HG02840 (cell line): ENCODE results near the gene LIN7A.

ENCODE experiments used
- ATAC-seq: cut with Tn5 transposase; IDR thresholded peaks from one replicate; pipeline ENCODE4 v1.9.1; 2021; ENCODE audit warnings: mild to moderate bottlenecking, moderate library complexity, moderate number of reproducible peaks; ENCODE audit not compliant: unreplicated experiment, low FRiP score

The LIN7A gene

DNA sequence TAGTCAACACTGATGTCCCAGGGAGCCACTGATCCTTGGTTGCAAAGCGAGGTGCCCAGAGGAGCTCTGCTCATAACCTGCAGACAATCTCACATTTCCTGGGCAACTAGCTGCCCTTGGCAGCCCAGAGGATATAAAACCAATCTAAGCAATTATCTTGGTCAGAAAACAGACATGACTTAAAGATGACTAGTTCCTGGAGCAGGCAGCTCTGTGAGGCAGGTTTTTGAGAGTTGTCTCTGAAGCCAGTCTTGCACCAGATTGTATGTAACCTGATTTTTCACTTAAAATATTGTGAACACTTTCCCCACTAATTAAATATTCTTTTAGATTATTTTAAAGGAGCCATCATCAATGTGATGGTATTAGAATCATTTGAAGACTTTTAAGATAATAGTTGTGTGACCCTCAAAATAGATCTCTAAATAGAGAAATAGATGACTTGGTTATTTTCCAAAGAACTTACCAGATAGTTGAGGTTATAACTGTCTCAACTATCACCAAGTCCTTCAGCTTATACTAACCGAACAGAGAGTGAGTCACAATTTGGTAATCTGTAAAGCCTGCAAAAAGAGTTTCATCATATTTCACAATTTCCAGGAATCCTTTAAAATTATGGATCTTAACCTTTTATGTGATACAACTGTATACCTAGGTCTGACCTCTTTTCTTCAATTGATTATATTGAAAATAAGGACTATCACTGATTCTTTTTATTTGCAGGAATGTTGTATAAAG, 75.9 kb downstream of the LIN7A start:
- no peak for ATAC-seq

DNA sequence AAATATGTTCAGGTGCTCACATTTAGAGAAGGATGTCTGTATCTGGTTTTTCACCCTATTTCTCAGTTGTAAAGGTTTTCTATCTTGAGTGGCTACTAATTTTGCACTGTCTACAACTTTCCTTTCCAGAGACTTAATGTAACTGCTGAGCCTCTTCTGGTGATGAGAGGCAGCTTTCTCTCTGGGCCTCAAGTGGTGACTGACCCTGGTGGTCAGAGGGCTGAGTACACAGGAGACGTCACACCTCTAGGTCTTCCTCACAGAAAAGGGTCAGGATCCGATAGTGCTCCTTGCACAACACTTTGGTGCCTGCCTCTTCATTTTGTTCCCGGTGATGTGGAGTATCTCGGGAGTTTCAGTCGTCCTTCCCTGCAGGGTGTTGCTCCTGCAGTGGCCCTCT, 76.8 kb downstream of the LIN7A start:
- ATAC-seq, result no peak

GRCh38 chr12:80860206-80860605, 77.5 kb downstream of the LIN7A start:
- no peak for ATAC-seq

DNA sequence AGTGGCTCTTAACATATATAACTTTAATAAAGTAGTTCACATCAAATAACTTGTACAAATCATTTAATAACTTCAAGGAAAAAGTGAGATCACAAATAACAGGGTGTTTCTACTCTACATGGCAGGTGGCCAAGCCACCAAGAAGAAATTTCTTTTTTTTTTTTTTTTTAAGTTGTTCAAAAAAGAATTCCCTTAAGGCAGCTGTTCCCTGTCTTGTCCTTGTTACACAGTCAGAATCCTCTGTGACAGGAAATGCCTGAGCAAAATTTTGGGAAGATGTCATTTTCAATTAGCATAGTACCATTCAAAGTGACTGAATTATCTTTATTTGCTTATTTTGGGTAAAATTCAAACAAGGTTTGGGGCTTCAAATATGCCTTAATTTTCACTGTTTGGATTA, 79.4 kb downstream of the LIN7A start:
- no peak for ATAC-seq

GRCh38 chr12:80857311-80857710, 80.4 kb downstream of the LIN7A start:
- ATAC-seq, result no peak

DNA sequence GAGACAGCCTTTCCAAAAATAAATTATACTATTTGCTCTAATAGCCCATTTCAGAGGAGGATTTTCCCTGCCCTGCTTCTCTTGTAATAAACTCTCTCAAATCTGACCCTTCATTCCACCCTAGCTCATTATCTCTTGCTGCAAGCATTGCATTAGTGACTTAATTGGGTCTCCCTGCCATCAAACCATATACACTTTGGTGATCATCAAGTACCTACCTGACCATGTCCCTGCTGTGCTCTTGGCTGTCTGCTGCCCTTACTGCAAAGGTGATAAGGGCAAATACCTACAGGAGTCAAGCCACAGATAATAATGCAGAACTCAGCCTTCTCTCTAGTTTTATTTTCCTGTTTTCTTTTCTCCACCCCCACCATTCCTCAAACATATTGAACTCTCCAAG, 88.4 kb downstream of the LIN7A start:
- ATAC-seq, result no peak

GRCh38 chr12:80848858-80849257, 88.9 kb downstream of the LIN7A start:
- ATAC-seq, result no peak

DNA sequence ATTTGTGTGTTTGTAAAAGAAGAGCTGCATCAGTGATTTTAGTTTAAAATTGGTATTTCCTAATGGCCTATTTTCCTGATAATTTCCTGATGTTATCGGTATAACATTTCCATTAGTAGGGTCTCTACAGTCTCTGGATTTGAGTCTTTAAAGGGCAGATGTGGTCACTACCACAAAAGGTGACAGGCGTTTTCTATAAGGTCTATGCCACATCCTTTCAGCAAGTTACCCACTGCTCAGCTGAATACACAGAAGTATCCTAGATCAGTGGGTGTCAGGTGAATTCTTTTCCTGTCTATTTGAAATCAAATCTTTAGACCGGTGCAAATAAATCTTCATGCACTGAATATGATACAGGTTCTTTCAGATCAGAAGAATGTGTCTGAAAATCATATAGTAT, 90.2 kb downstream of the LIN7A start:
- ATAC-seq, result no peak

- ATAC-seq, result no peak
Observed at GRCh38 chr12:80846952-80847351, 90.8 kb downstream of the LIN7A start.

GRCh38 chr12:80845639-80846038, 92.1 kb downstream of the LIN7A start:
- ATAC-seq, result no peak

- no peak for ATAC-seq
Observed at GRCh38 chr12:80843969-80844368, 93.8 kb downstream of the LIN7A start.

DNA sequence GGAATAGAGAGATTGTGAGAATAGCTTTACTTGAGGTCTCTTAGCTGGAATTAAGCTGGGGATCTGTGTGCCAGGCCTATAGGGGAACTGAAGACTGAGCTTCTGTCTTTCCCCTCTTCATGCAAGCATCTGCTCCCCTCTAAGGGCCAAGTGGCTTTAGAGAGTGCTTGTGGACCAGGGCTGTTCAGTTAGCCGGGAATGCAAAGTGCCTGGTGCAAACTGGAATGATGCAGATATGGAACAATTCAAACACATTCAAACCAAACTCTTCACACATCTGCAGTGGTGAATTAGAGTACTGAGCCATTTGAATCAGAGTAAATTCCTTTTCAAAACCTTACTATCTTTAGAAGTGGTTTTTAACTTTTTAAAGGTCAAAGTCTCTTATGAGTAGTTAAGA, 99.0 kb downstream of the LIN7A start:
- no peak for ATAC-seq

DNA sequence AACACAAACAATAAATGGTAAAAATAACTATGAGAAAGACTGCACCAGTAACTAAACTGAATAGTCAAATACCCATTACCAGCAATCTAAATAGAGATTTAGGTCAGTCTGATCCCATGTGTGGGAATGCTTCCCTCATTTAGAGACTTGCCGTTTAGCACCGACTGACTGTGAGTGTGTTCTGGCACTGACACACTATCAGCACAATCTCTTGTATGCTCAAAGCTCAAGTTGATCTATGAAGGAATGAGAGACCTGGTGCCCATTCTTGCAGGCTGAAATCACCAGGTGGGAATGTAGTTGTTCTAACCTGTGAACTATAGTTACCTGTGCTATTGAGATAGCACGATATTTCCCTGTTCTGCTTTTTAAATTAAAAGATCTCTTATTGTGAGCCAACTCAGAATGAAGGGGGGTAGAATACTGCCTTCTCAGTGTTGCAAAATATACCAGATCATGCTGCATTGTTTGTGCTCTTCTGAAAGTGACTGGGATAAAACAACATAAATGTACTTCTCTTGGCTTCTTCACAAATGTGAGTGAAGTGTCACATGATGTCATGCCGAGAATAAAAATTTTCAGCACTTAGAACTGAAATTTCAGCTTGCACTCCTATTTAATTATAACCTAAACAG, 99.6 kb downstream of the LIN7A start:
- no peak for ATAC-seq

DNA sequence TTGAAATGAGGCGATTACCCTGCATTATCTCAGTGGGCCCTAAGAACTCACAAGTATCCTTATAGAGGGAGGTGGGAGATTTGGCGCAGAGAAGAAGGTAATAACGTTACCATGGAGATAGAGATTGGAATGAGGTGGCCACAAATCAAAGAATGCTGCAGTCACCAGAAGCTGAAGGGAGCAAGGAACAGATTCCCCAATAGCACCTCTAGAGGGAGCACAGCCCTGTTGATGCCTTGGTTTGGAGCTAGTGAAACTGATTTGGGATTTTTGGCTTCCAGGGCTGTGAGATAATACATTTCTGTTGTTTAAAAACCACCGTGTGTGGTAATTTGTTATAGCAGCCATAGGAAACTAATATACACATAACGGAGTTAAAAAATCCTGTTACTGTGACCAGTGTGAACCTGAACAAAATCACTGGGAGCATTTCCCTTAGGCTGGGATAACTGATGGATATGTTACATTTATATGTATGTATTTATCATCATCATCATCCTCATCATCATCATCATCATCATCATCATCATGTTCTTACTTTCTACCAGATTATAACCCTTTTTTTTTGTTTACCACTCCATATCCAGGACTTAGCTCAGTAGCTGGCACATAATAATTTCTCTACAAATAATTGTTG, 100.3 kb downstream of the LIN7A start:
- ATAC-seq, result no peak

DNA sequence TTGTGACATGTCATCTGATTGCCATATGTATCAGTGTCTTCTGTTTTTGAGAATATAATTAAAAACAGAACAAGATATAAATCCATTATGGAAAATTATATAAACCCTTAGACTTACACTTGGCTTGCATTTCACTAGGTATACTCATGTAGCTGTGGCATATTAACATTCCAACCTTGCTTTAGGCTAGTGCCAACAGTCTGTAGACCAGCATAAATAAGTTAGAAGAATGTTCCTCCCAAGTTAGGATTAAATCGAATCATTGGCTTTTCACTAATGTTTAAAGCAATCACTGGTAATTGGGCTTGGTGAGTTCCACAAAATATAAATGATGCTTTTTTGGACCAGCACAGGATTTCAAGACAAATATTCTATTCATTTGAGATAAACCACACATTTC, 103.0 kb downstream of the LIN7A start:
- no peak for ATAC-seq

- ATAC-seq, result no peak
Observed at GRCh38 chr12:80830533-80831088, 107.1 kb downstream of the LIN7A start.

GRCh38 chr12:80829767-80830166, 108.0 kb downstream of the LIN7A start:
- ATAC-seq, result no peak

DNA sequence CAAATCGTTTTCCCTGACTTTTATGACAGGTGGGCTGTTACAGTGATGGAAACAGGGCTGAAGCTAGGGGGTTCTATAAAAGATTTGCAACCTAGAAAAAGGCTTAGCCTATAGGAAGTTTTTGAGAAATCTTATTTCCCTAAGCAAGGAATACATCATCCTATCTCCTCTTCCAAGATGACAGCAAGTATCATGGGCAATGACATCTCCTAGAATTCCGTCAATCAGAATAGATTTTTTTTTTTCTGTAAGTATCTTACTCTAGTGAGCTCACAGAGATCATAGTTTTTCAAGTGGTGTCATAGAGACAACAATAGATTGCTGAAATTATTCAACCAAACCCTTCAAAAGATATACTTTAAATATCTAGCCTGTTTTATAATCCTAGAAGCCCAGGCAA, 112.2 kb downstream of the LIN7A start:
- no peak for ATAC-seq

DNA sequence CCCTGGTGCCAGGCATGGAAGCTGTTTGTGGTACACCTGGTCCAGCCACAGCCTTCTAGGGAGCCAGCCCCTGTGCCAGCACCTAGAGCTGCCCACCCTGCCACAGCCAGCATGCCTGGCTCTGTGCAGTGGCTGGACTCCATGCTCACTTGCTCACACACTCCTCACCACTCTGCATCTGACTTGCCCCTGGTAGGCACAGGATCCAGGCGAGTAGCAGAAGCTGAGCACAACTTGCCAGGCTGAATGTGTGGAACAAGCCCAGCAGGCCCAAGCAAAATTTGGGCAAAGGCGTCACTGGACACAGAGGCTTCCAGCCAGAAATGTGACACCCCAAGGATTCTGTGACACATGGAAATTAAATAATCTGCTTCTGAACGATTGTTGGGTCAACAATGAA, 114.3 kb downstream of the LIN7A start:
- no peak for ATAC-seq

GRCh38 chr12:80821513-80822000, 116.2 kb downstream of the LIN7A start:
- ATAC-seq, result no peak

GRCh38 chr12:80818878-80819277, 118.9 kb downstream of the LIN7A start:
- no peak for ATAC-seq
